ENCODE data around the gene TFPI.

DNA sequence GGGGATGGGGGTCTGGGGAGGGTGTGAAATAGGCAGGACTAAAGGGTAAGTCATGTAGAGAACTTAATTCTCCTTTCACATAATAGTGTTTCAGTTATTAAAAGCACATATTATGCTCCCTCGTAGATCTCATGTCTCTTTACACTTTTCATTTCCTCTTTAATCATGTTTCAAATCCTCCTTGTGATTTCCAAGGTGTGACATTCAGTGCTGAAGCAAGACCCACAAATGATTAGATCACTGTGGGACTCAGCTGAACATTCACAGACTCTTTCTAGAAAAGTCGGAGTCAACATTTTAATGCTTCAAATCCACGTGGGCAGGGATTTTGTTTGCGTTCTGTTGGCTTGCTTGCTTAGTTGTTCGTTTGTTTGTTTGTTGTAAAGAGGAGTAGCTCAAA lies 71.4 kb downstream of the TFPI start:
- TF ChIP-seq POLR2AphosphoS5 (IDR thresholded peaks at IDR 0.05; ENCODE audit: borderline replicate concordance, low read depth, low read length): no peak
- TF ChIP-seq EZH2 (IDR thresholded peaks at IDR 0.05): no peak
